Measurements from ENCODE around the gene SLC44A5.

DNA sequence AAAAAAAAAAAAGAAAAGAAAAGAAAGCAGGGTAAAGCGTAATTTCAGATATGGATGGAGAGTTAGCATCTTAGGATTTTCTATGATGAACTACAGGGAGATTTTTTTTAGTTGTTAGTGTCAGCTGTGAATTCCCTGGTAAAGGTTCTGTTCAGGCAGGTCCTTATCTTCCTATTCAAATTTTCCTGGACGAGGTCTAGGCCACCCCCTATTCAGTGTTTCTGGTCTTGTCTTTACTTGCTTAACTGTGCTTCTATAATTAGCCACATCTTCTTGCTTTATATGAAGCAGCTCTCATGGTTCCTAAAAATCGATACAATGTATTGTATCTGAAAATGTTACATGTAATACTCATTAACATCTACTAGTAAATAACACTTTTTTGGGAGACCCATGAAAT lies 318.9 kb downstream of the SLC44A5 start:
- TF ChIP-seq, protein P1, sequence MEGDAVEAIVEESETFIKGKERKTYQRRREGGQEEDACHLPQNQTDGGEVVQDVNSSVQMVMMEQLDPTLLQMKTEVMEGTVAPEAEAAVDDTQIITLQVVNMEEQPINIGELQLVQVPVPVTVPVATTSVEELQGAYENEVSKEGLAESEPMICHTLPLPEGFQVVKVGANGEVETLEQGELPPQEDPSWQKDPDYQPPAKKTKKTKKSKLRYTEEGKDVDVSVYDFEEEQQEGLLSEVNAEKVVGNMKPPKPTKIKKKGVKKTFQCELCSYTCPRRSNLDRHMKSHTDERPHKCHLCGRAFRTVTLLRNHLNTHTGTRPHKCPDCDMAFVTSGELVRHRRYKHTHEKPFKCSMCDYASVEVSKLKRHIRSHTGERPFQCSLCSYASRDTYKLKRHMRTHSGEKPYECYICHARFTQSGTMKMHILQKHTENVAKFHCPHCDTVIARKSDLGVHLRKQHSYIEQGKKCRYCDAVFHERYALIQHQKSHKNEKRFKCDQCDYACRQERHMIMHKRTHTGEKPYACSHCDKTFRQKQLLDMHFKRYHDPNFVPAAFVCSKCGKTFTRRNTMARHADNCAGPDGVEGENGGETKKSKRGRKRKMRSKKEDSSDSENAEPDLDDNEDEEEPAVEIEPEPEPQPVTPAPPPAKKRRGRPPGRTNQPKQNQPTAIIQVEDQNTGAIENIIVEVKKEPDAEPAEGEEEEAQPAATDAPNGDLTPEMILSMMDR (IDR thresholded peaks at IDR 0.05; ENCODE audit: low read length): no peak
- no peak for TF ChIP-seq EZH2 (IDR thresholded peaks at IDR 0.05; ENCODE audit: borderline replicate concordance, low read length)

Measured in OCI-LY1 (cell line).